Activated naive CD4-positive, alpha-beta T cell treated with anti-CD3 and anti-CD28 coated beads, Interleukin-2, amount 50 U/mL, for 72 hours (primary cell): ENCODE measurements around the gene CSN1S1. TPM values are rescaled to one million over a fixed set of nuclear protein-coding genes. Genes with fewer than 3 reads are reported as not detected.

Experiments used
- ATAC-seq, 2 donors: fragments of 150-1000 bp; cut with Tn5 transposase; 2 replicates each; pipeline ENCODE4 v1.10.0; 2021; ENCODE audit warnings: mild to moderate bottlenecking in 2 of 2, moderate library complexity in 2 of 2
- DNase-seq, 2 donors: peaks; one replicate each; pipeline ENCODE4 v3.0.0; 2021 to 2022; ENCODE audit warnings: low spot score in 2 of 2
- H3K27ac Mint-ChIP-seq, 2 donors: one replicate each; pipeline ENCODE4 v1.8.0; 2022; ENCODE audit warnings: mild to moderate bottlenecking in 2 of 2, mixed read lengths in 2 of 2
- H3K36me3 Mint-ChIP-seq, 2 donors: one replicate each; pipeline ENCODE4 v1.8.0; 2022; ENCODE audit warnings: mixed read lengths in 2 of 2
- H3K9me3 Mint-ChIP-seq, 2 donors: one replicate each; pipeline ENCODE4 v1.8.0; 2022; ENCODE audit warnings: mixed read lengths in 2 of 2
- total RNA-seq, 2 donors: library from RNA; stranded (reverse); gene quantifications; one replicate each; pipeline ENCODE4 v1.2.3, GENCODE V29; 2022

Gene CSN1S1
- total RNA-seq, 2 donors from 2014 or later: not detected

DNA sequence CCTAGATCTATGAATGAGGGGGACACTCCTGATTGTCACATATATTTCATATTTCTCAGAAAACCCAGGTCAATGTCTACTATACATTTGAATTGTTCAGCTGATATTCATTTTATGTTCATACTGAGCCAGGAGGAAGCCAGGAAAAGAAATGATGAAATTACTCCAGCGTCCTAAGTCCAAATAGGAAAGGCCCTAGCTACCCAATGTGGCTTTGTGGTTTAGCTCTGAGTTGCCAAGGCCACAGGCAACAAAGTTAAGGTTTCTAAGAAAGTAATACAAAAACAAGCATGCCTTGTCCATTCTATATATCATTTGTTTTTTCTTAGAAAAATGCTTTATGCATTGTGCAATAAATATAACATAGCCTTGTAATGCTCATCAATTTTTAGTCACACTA is 39.2 kb downstream of the CSN1S1 start:
- Mint-ChIP-seq H3K27ac (no peak overlapping the region), H3K9me3 (no peaks in the 10 kb centered on the region), H3K36me3 (no peaks in the 10 kb centered on the region)
- DNase-seq (no peak), ATAC-seq (no peak)

DNA sequence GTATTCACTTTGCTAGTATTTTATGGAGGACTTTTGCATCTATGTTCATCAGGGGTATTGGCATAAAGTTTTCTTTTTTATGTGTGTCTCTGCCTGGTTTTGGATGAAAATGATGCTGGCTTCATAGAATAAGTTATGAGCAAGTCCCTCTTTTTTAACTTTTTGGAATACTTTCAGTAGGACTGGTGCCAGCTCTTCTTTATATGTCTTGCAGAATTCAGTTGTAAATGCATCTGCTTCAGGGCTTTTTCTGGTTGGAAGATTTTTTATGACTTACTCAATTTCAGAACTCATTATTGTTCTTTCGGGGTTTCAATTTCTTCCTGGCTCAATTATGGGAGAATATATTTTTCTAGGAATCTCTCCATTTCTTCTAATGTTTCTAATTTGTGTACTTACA is 43.8 kb downstream of the CSN1S1 start:
- no peak for DNase-seq
- no peak for ATAC-seq
- H3K27ac Mint-ChIP-seq: no peak overlapping the region
- H3K36me3 Mint-ChIP-seq: no peaks in the 10 kb centered on the region
- H3K9me3 Mint-ChIP-seq: no peaks in the 10 kb centered on the region

- no peaks in the 10 kb centered on the region for H3K9me3 Mint-ChIP-seq
- no peak overlapping the region for H3K27ac Mint-ChIP-seq
- ATAC-seq (no peak), DNase-seq (no peak)
- no peaks in the 10 kb centered on the region for H3K36me3 Mint-ChIP-seq
Measured at GRCh38 chr4:69977582-69977981, 46.7 kb downstream of the CSN1S1 start.

GRCh38 chr4:69984030-69984443 is 53.2 kb downstream of the CSN1S1 start:
- H3K27ac Mint-ChIP-seq: no peak overlapping the region
- DNase-seq (no peak), ATAC-seq (no peak)
- no peaks in the 10 kb centered on the region for H3K9me3 Mint-ChIP-seq
- H3K36me3 Mint-ChIP-seq: no peaks in the 10 kb centered on the region

- no peak for ATAC-seq
- no peak overlapping the region for H3K27ac Mint-ChIP-seq
- DNase-seq: no peak
- H3K9me3 Mint-ChIP-seq: no peaks in the 10 kb centered on the region
- no peaks in the 10 kb centered on the region for H3K36me3 Mint-ChIP-seq
Measured at GRCh38 chr4:69986663-69987062, 55.8 kb downstream of the CSN1S1 start.

DNA sequence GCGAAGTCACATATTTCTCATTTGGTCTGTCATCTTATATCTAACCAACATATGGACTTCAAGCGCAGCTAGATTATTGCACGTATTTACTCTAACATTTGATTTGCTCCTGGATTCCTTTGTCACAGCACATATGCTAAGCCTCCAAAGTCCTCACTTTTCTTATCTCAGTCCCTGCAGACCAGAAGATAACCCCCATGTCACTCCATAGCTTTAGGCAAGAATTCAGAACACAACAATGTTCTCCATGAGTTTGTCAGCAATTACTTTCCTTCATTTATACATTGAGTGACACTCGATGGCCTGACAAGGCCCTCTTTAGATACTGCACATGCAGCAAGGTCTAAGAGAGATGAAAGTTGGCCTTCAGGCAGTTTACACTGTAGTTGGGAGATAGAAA is 60.1 kb downstream of the CSN1S1 start:
- H3K36me3 Mint-ChIP-seq: no peaks in the 10 kb centered on the region
- DNase-seq: no peak
- no peaks in the 10 kb centered on the region for H3K9me3 Mint-ChIP-seq
- H3K27ac Mint-ChIP-seq: no peak overlapping the region
- no peak for ATAC-seq

DNA sequence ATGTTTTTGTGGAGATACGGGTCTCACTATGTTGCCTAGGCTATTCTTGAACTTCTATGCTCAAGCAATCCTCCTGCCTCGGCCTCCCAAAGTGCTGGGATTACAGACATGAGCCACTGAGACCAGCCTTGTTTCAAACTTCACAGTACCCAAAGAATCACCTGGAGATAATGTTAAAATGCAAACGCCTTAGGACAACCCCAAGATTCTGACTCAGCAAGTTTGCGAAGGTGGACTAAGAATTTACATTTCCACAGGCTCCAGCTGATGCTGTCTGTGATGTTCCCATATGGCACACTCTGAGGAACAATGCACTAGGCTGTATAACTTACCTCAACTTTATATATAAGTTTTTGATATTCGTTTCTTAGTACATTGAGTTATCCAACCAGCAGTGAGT is 63.9 kb downstream of the CSN1S1 start:
- no peaks in the 10 kb centered on the region for H3K36me3 Mint-ChIP-seq
- DNase-seq: no peak
- no peaks in the 10 kb centered on the region for H3K9me3 Mint-ChIP-seq
- H3K27ac Mint-ChIP-seq: no peak overlapping the region
- no peak for ATAC-seq

GRCh38 chr4:69995526-69996016 is 64.7 kb downstream of the CSN1S1 start, which contains the start of gene STATH:
Gene STATH, plus strand, starts transcription at chr4:69995966. Its CDS starts 2,472 bp downstream, at chr4:69998438.
- no peak within 1 kb of the TSS for H3K27ac Mint-ChIP-seq

More at GRCh38 chr4:69995526-69996016, 64.7 kb downstream of the CSN1S1 start, which contains the start of gene STATH:
- ATAC-seq (no peak), DNase-seq (no peak)
- Mint-ChIP-seq H3K9me3 (no peaks in the 10 kb centered on the region), H3K36me3 (no peaks in the 10 kb centered on the region)

Other genes starting within 250 kb of the CSN1S1 start
- 1 to 10 TPM; 2.4 to 3.2 TPM for gene SULT1B1, start 170.4 kb upstream of the CSN1S1 start, total RNA-seq
- not detected for gene SULT1E1, start 70.9 kb upstream of the CSN1S1 start, total RNA-seq
- gene CSN2, start 34.7 kb downstream of the CSN1S1 start, total RNA-seq: not detected
- not detected for gene STATH, start 64.9 kb downstream of the CSN1S1 start, total RNA-seq
- not detected for gene HTN3, start 97.4 kb downstream of the CSN1S1 start, total RNA-seq
- gene HTN1, start 119.4 kb downstream of the CSN1S1 start, total RNA-seq: not detected
- gene PRR27, start 223.2 kb downstream of the CSN1S1 start, total RNA-seq: not detected